Measurements from ENCODE around the gene COL19A1.

COL19A1 gene

DNA sequence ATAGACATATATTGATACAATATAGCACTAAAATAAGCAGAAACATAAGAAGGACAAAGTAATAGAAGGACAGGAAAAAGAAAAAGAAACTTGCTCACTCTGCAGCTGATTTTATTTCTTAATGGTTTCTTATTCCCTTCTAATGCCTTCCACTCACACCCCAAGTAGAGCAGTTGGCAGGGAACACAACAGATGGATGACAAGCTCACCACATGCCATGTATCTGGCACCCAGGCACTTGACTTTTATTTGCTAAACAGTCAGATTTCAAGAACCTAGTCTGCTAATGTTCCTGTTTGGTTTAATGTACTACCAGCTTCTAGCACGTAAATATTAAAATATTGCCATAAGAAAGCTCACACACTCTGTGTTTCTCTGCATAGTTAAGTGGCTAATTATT is 87.1 kb downstream of the COL19A1 start:
- H3K27me3 ChIP-seq (replicated peaks; ENCODE audit: insufficient read depth, low read length), result no peaks in the 10 kb centered on the region
- TF ChIP-seq EZH2 (optimal IDR thresholded peaks at IDR 0.05; ENCODE audit: low read depth, low read length) (no peak), EZH2phosphoT487 (IDR thresholded peaks at IDR 0.05; ENCODE audit: low read length) (no peak)
- TF ChIP-seq, protein P1, sequence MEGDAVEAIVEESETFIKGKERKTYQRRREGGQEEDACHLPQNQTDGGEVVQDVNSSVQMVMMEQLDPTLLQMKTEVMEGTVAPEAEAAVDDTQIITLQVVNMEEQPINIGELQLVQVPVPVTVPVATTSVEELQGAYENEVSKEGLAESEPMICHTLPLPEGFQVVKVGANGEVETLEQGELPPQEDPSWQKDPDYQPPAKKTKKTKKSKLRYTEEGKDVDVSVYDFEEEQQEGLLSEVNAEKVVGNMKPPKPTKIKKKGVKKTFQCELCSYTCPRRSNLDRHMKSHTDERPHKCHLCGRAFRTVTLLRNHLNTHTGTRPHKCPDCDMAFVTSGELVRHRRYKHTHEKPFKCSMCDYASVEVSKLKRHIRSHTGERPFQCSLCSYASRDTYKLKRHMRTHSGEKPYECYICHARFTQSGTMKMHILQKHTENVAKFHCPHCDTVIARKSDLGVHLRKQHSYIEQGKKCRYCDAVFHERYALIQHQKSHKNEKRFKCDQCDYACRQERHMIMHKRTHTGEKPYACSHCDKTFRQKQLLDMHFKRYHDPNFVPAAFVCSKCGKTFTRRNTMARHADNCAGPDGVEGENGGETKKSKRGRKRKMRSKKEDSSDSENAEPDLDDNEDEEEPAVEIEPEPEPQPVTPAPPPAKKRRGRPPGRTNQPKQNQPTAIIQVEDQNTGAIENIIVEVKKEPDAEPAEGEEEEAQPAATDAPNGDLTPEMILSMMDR (IDR thresholded peaks at IDR 0.05; ENCODE audit: low read length), result no peak
- no peak overlapping the region for H3K4me3 ChIP-seq (ENCODE audit: low read length)
- H3K27ac ChIP-seq (ENCODE audit: low read length), result no peak overlapping the region
- H3K4me1 ChIP-seq (ENCODE audit: low read length), result no peaks in the 10 kb centered on the region
- H3K9me3 ChIP-seq (replicated peaks; ENCODE audit: insufficient read depth, low read length), result no peaks in the 10 kb centered on the region
- H4K20me1 ChIP-seq (ENCODE audit: insufficient read depth, low read length), result no peaks in the 10 kb centered on the region
- H3K79me2 ChIP-seq (ENCODE audit: low read length), result no peaks in the 10 kb centered on the region
- H3K36me3 ChIP-seq (replicated peaks; ENCODE audit: insufficient read depth, low read length), result no peaks in the 10 kb centered on the region
- no peak overlapping the region for H3K4me2 ChIP-seq (ENCODE audit: low read depth, low read length)
- DNase-seq, result no peak
- no peak overlapping the region for H2AFZ ChIP-seq (ENCODE audit: low read length)
- H3F3A ChIP-seq (ENCODE audit: insufficient read depth, low read length), result no peaks in the 10 kb centered on the region
- H3K9me2 ChIP-seq (replicated peaks; ENCODE audit: insufficient read depth, low read length), result no peaks in the 10 kb centered on the region
- no peak overlapping the region for H3K9ac ChIP-seq (ENCODE audit: low read length)

DNA sequence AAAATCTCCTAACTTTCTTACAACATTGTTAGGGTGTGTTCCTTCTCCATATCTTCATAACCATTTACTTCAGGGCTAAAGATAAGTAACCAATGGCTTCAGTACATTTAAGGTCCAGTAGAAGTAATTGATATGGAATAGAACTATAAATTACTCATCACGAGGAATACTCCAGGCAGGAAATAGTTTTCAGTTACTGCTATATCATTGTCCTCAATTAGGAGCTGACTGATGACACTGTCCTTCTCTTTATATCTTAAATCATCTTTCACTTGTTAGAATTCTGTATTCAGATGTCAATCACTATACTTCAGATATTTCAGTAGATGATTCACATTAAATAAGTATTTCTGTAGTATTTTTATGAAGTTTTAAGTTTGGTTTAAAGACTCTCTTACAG is 88.4 kb downstream of the COL19A1 start:
- no peaks in the 10 kb centered on the region for H3K9me3 ChIP-seq (replicated peaks; ENCODE audit: insufficient read depth, low read length)
- no peaks in the 10 kb centered on the region for H3F3A ChIP-seq (ENCODE audit: insufficient read depth, low read length)
- no peak for DNase-seq
- H3K27ac ChIP-seq (ENCODE audit: low read length), result no peak overlapping the region
- no peaks in the 10 kb centered on the region for H3K4me1 ChIP-seq (ENCODE audit: low read length)
- H3K4me2 ChIP-seq (ENCODE audit: low read depth, low read length), result no peak overlapping the region
- H3K79me2 ChIP-seq (ENCODE audit: low read length), result no peaks in the 10 kb centered on the region
- H3K4me3 ChIP-seq (ENCODE audit: low read length), result no peak overlapping the region
- H3K9me2 ChIP-seq (replicated peaks; ENCODE audit: insufficient read depth, low read length), result no peaks in the 10 kb centered on the region
- no peaks in the 10 kb centered on the region for H3K27me3 ChIP-seq (replicated peaks; ENCODE audit: insufficient read depth, low read length)
- TF ChIP-seq EZH2phosphoT487 (IDR thresholded peaks at IDR 0.05; ENCODE audit: low read length) (no peak), EZH2 (optimal IDR thresholded peaks at IDR 0.05; ENCODE audit: low read depth, low read length) (no peak)
- TF ChIP-seq, protein P1 (IDR thresholded peaks at IDR 0.05; ENCODE audit: low read length), result no peak
- no peaks in the 10 kb centered on the region for H3K36me3 ChIP-seq (replicated peaks; ENCODE audit: insufficient read depth, low read length)
- no peaks in the 10 kb centered on the region for H4K20me1 ChIP-seq (ENCODE audit: insufficient read depth, low read length)
- no peak overlapping the region for H2AFZ ChIP-seq (ENCODE audit: low read length)
- H3K9ac ChIP-seq (ENCODE audit: low read length), result no peak overlapping the region

DNA sequence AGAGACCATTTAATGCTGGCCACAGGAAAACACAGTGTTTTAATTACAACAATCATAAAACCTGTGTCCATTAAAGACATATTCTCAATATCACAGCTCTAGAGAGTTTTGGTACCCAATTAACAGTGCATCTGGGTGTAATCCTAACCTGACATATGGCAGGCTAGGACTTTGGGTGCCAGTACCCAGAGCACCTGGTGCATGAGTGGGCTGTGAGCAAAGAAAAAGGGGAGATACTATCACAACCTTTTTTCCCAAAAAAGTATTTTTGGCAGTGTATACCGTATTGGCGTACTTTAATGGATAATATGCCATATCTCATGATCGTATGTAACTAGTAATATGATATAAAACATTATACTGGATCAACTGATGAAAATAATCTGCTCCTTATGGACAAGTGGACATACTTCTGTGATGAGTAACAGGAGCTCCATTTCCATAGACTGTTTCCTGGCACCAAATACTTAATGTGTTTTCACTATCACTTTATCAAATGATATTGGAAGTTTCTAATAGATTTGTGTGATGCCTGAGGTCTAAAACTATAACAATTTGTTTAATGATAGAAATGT is 91.7 kb downstream of the COL19A1 start:
- Histone ChIP-seq H2AFZ (ENCODE audit: low read length) (no peak overlapping the region), H3F3A (ENCODE audit: insufficient read depth, low read length) (no peaks in the 10 kb centered on the region), H3K4me1 (ENCODE audit: low read length) (no peaks in the 10 kb centered on the region), H4K20me1 (ENCODE audit: insufficient read depth, low read length) (no peaks in the 10 kb centered on the region), H3K9me2 (replicated peaks; ENCODE audit: insufficient read depth, low read length) (no peaks in the 10 kb centered on the region), H3K4me3 (ENCODE audit: low read length) (no peak overlapping the region), H3K9me3 (replicated peaks; ENCODE audit: insufficient read depth, low read length) (no peaks in the 10 kb centered on the region), H3K27ac (ENCODE audit: low read length) (no peak overlapping the region), H3K9ac (ENCODE audit: low read length) (no peak overlapping the region), H3K36me3 (replicated peaks; ENCODE audit: insufficient read depth, low read length) (no peaks in the 10 kb centered on the region), H3K4me2 (ENCODE audit: low read depth, low read length) (no peak overlapping the region), H3K27me3 (replicated peaks; ENCODE audit: insufficient read depth, low read length) (no peaks in the 10 kb centered on the region), H3K79me2 (ENCODE audit: low read length) (no peaks in the 10 kb centered on the region)
- DNase-seq, result no peak
- TF ChIP-seq, protein P1 (IDR thresholded peaks at IDR 0.05; ENCODE audit: low read length), result no peak
- TF ChIP-seq EZH2 (optimal IDR thresholded peaks at IDR 0.05; ENCODE audit: low read depth, low read length) (no peak), EZH2phosphoT487 (IDR thresholded peaks at IDR 0.05; ENCODE audit: low read length) (no peak)

Data from MM.1S (cell line).